ENCODE results near the gene FHIT. TPM values are rescaled to one million over a fixed set of nuclear protein-coding genes. Genes with fewer than 3 reads are reported as not detected.

The FHIT gene
- total and polyA plus RNA-seq, 2 of the 4 experiments (the other 2 are of a cell fraction): 0.07 TPM; not detected in 1

DNA sequence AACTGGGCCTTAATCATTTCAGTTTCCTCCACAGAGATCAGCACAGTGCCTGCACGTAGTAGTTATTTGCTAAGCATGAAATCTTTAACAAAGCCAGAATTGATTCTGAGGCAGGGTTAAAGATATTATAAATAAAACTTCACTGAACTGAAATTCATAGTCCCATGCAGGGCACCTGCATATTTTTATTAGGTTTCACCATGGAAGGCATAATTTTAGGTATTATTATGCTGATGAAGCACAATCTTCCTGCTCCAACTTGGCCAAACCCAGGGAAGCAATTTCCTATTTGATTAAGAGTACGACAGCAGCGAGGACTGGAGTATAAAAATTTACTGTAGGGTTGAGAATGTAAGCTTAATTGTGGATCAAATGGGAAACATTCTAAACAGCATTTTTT lies 1131.0 kb downstream of the FHIT start:
- BruUV-seq (replicated peaks): no TSS peak
- dilution Hi-C loops (cut with HindIII; ENCODE audit: low sequenced_read_pairs, unreplicated experiment): no loop called here
- no peak overlapping the region for H3K18ac ChIP-seq (ENCODE audit: low read depth, low read length)

More for the DNA sequence above, 1131.0 kb downstream of the FHIT start:
- Histone ChIP-seq H4K8ac (ENCODE audit: low read depth in 2 of 2, low read length in 2 of 2) (no peak overlapping the region), H3K27ac (ENCODE audit: insufficient read depth, low read length) (no peak overlapping the region), H2BK15ac (ENCODE audit: low read depth, low read length) (no peak overlapping the region), H3K9ac (ENCODE audit: low read depth, low read length) (no peak overlapping the region), H3K56ac (ENCODE audit: extremely low read depth, insufficient read depth, low read length) (no peak overlapping the region), H3K9me3 (ENCODE audit: control insufficient read depth, insufficient read depth, low read length) (no peaks in the 10 kb centered on the region), H3K23ac (ENCODE audit: low read depth, low read length) (no peak overlapping the region), H3K4me1 (ENCODE audit: control insufficient read depth, insufficient read depth, low read length) (no peaks in the 10 kb centered on the region), H3K4me2 (ENCODE audit: low read depth, low read length) (no peak overlapping the region), H3K79me1 (ENCODE audit: low read depth in 1 of 2, low read length in 2 of 2) (no peaks in the 10 kb centered on the region), H2BK20ac (ENCODE audit: low read depth, low read length) (no peak overlapping the region), H3K4ac (ENCODE audit: low read depth, low read length) (no peak overlapping the region), H4K20me1 (ENCODE audit: insufficient read depth, low read length) (no peaks in the 10 kb centered on the region), H3K4me3 (ENCODE audit: insufficient read depth, low read depth, low read length) (no peak overlapping the region), H2BK5ac (ENCODE audit: low read depth, low read length, poor library complexity, severe bottlenecking) (no peak overlapping the region), H3K27me3 (ENCODE audit: control insufficient read depth, insufficient read depth, low read length) (no peaks in the 10 kb centered on the region), H2AK5ac (ENCODE audit: low read depth, low read length) (no peak overlapping the region), H4K91ac (ENCODE audit: insufficient read depth, low read depth, low read length) (no peak overlapping the region), H4K5ac (ENCODE audit: low read depth, low read length) (no peak overlapping the region), H3K36me3 (ENCODE audit: control insufficient read depth, insufficient read depth, low read length) (no peaks in the 10 kb centered on the region), H3K14ac (replicated peaks; ENCODE audit: low read depth, low read length) (no peak overlapping the region), H2BK120ac (ENCODE audit: low read depth, low read length) (no peak overlapping the region), H2AFZ (replicated peaks; ENCODE audit: low read length, poor library complexity) (no peak overlapping the region), H2AK9ac (replicated peaks; ENCODE audit: low read depth, low read length, poor library complexity) (no peak overlapping the region), H3K9me1 (ENCODE audit: insufficient read depth, low read length) (no peaks in the 10 kb centered on the region)
- no peak for ATAC-seq (ENCODE audit: low read depth)
- DNase-seq: no peak
- intact Hi-C loops (cut with micrococcal nuclease): no loop called here
- TF ChIP-seq SMC3 (IDR thresholded peaks at IDR 0.05; ENCODE audit: low read depth, low read length) (no peak), CHD1 (IDR thresholded peaks at IDR 0.05; ENCODE audit: low read depth, low read length) (no peak), RCOR1 (IDR thresholded peaks at IDR 0.05; ENCODE audit: insufficient replicate concordance, low read length) (no peak), FOS (IDR thresholded peaks at IDR 0.05; ENCODE audit: low read depth, low read length) (no peak), MAFK (IDR thresholded peaks at IDR 0.05; ENCODE audit: low read depth, low read length) (peak; percentile 78)
- in situ Hi-C loops (cut with MboI; ENCODE audit: low sequenced_read_pairs): no loop called here
- ChIA-PET POLR2A (ENCODE audit: unreplicated experiment) (no interaction called here), CTCF (no interaction called here)
- no CpG with 5 or more reads among the region's 3 CpGs for WGBS, 2 experiments (ENCODE audit: extremely low coverage in 2 of 2, insufficient read length in 1 of 2)
